Mesenchymal stem cell (in vitro differentiated cells and primary cell): ENCODE data around the gene KCNQ5.

Experiments used
- DNase-seq: peaks from one replicate; pipeline ENCODE4 v3.0.0-alpha.2; 2013
- H2AFZ ChIP-seq: one replicate; pipeline ENCODE4 v1.6.1; 2013; ENCODE audit warnings: low read depth, mild to moderate bottlenecking, control low read depth, inconsistent platforms, low read length, moderate library complexity
- H2AK5ac ChIP-seq: 2 replicates; pipeline ENCODE4 v1.6.1; 2013; ENCODE audit warnings: low read length, moderate library complexity, mild to moderate bottlenecking, inconsistent platforms; ENCODE audit not compliant: severe bottlenecking
- H2BK120ac ChIP-seq: one replicate; pipeline ENCODE4 v1.6.1; 2013; ENCODE audit warnings: low read depth, mild to moderate bottlenecking, inconsistent platforms, low read length, moderate library complexity
- H2BK12ac ChIP-seq, 2 experiments: one replicate each; pipeline ENCODE4 v1.6.1; 2013; ENCODE audit warnings: inconsistent platforms in 2 of 2, low read length in 2 of 2, mild to moderate bottlenecking in 2 of 2, moderate library complexity in 2 of 2, control low read depth in 1 of 2
- H2BK15ac ChIP-seq: one replicate; pipeline ENCODE4 v1.6.1; 2013; ENCODE audit warnings: mild to moderate bottlenecking, low read depth, inconsistent platforms; ENCODE audit not compliant: poor library complexity, severe bottlenecking
- H2BK5ac ChIP-seq: 2 replicates; pipeline ENCODE4 v1.6.1; 2013; ENCODE audit warnings: low read depth, mild to moderate bottlenecking, low read length, control low read depth, inconsistent platforms; ENCODE audit not compliant: poor library complexity, severe bottlenecking
- H3K14ac ChIP-seq, 2 experiments: one replicate each; pipeline ENCODE4 v1.6.1; 2013; ENCODE audit warnings: inconsistent platforms in 2 of 2, low read length in 2 of 2, control low read depth in 1 of 2, mild to moderate bottlenecking in 1 of 2, moderate library complexity in 1 of 2
- H3K18ac ChIP-seq, 2 experiments: one replicate each; pipeline ENCODE4 v1.6.1; 2013; ENCODE audit warnings: inconsistent platforms in 2 of 2, low read length in 2 of 2, control low read depth in 1 of 2, low read depth in 1 of 2, mild to moderate bottlenecking in 1 of 2
- H3K23ac ChIP-seq, 2 experiments: one replicate each; pipeline ENCODE4 v1.6.1; 2013; ENCODE audit warnings: inconsistent platforms in 2 of 2, low read length in 2 of 2, mild to moderate bottlenecking in 2 of 2, moderate library complexity in 2 of 2, control low read depth in 1 of 2
- H3K27ac ChIP-seq: 2 replicates; pipeline ENCODE4 v1.5.1; 2013; ENCODE audit warnings: mild to moderate bottlenecking, moderate library complexity, low read length, control low read depth, inconsistent platforms; ENCODE audit not compliant: poor library complexity, severe bottlenecking
- H3K27me3 ChIP-seq, 2 experiments: 2 replicates each; pipeline versions ENCODE4 v1.6.1 to v1.7.0; 2013; ENCODE audit warnings: low read length in 2 of 2, mild to moderate bottlenecking in 2 of 2, moderate library complexity in 2 of 2, control low read depth in 1 of 2, inconsistent platforms in 1 of 2; ENCODE audit not compliant: control insufficient read depth in 1 of 2, insufficient read depth in 1 of 2
- H3K36me3 ChIP-seq, 2 experiments: 2 replicates each; pipeline versions ENCODE4 v1.6.1 to v1.7.0; 2013; ENCODE audit warnings: low read length in 2 of 2, control low read depth in 1 of 2, inconsistent platforms in 1 of 2, low read depth in 1 of 2, mild to moderate bottlenecking in 1 of 2; ENCODE audit not compliant: insufficient read depth in 2 of 2, control insufficient read depth in 1 of 2
- H3K4ac ChIP-seq, 2 experiments: one replicate each; pipeline ENCODE4 v1.6.1; 2013; ENCODE audit warnings: inconsistent platforms in 2 of 2, low read length in 2 of 2, mild to moderate bottlenecking in 2 of 2, moderate library complexity in 2 of 2, control low read depth in 1 of 2, low read depth in 1 of 2
- H3K4me1 ChIP-seq: 2 replicates; pipeline ENCODE4 v1.6.1; 2013; ENCODE audit warnings: low read depth, low read length, control low read depth; ENCODE audit not compliant: control insufficient read depth, insufficient read depth
- H3K4me2 ChIP-seq: 2 replicates; pipeline ENCODE4 v1.6.1; 2013; ENCODE audit warnings: low read length, mild to moderate bottlenecking, inconsistent platforms; ENCODE audit not compliant: poor library complexity, severe bottlenecking
- H3K4me3 ChIP-seq, 2 experiments: 2 replicates each; pipeline versions ENCODE4 v1.5.1 to v1.7.0; 2013; ENCODE audit warnings: low read length in 2 of 2, mild to moderate bottlenecking in 2 of 2, control low read depth in 1 of 2, low read depth in 1 of 2; ENCODE audit not compliant: insufficient read depth in 1 of 2
- H3K79me1 ChIP-seq: replicated peaks from 2 replicates; pipeline ENCODE4 v1.6.1; 2013; ENCODE audit warnings: mild to moderate bottlenecking, control low read depth, low read length, inconsistent platforms; ENCODE audit not compliant: poor library complexity, severe bottlenecking
- H3K9ac ChIP-seq: 2 replicates; pipeline ENCODE4 v1.7.0; 2013; ENCODE audit warnings: mild to moderate bottlenecking, low read length, moderate library complexity
- H3K9me3 ChIP-seq: 2 replicates; pipeline ENCODE4 v1.7.0; 2013; ENCODE audit warnings: mild to moderate bottlenecking, low read length; ENCODE audit not compliant: control insufficient read depth
- H4K8ac ChIP-seq: one replicate; pipeline ENCODE4 v1.6.1; 2013; ENCODE audit warnings: inconsistent platforms, mild to moderate bottlenecking, low read length, moderate library complexity
- H4K91ac ChIP-seq: one replicate; pipeline ENCODE4 v1.6.1; 2013; ENCODE audit warnings: mild to moderate bottlenecking, low read length, inconsistent platforms
- WGBS: methylation state at CpG from one replicate; pipeline ENCODE4 v1.1.7; 2013; ENCODE audit warnings: mixed read lengths; 5-methylcytosine and 5-hydroxymethylcytosine counted together

The KCNQ5 gene

DNA sequence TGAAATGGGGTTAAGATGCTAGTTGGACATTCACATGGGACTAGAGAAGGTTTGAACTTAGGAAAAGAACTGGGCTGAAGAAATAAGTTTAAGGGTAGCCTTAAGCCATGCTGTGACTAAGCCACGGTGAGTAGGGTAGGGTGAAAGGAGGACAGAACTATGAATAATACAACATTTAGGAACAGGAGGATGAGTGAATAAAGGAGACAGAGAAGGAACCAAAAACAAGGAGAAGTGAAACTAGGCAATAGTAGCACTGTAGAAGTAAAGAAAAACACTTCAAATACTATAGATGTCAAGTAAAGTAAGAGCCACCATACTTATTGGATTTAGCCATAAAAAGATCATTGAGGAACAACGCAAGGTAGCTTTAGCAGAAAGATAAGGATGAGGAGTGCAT is 111.2 kb downstream of the KCNQ5 start:
- Histone ChIP-seq H2BK12ac (no peak overlapping the region), H4K91ac (no peak overlapping the region), H3K14ac (no peak overlapping the region), H3K9me3 (no peaks in the 10 kb centered on the region), H2BK15ac (no peak overlapping the region), H3K4me3 (no peak overlapping the region), H4K8ac (no peak overlapping the region), H3K18ac (no peak overlapping the region), H3K36me3 (no peaks in the 10 kb centered on the region), H3K9ac (no peak overlapping the region), H3K4ac (no peak overlapping the region), H2AK5ac (no peak overlapping the region), H2AFZ (no peak overlapping the region), H3K79me1 (no peaks in the 10 kb centered on the region), H3K27me3 (peaks cover 0 to 11% of the 10 kb centered on the region in 2 experiments), H3K23ac (no peak overlapping the region), H2BK5ac (no peak overlapping the region), H2BK120ac (no peak overlapping the region), H3K4me2 (no peak overlapping the region), H3K27ac (no peak overlapping the region), H3K4me1 (no peaks in the 10 kb centered on the region)
- no peak for DNase-seq
- 95% methylated on average over 2 of the region's 2 CpGs for WGBS

DNA sequence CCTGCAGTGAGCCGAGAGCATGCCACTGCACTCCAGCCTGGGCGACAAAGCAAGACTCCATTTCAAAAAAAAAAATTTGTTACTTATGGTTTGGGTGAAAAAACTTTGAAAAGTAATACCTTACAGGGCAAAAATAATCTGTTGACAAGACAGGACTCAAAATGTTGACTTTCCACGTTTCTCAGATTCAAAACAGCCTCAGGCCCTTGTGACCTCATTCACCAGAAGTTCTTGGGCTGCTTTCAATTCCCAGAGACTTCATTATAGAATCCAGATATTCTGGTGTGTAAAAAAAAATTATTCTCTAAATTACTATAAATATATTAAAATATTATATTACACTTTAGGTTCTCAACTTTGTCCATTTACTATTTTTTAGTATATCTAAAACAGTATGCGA is 116.2 kb downstream of the KCNQ5 start:
- H3K79me1 ChIP-seq: no peaks in the 10 kb centered on the region
- H4K91ac ChIP-seq: no peak overlapping the region
- no peak overlapping the region for H3K23ac ChIP-seq
- no peaks in the 10 kb centered on the region for H3K9me3 ChIP-seq
- H2BK15ac ChIP-seq: no peak overlapping the region
- no peak overlapping the region for H3K9ac ChIP-seq
- peaks cover 0 to 15% of the 10 kb centered on the region in 2 experiments for H3K27me3 ChIP-seq
- H4K8ac ChIP-seq: no peak overlapping the region
- no peak overlapping the region for H3K4me2 ChIP-seq
- no peak overlapping the region for H3K4me3 ChIP-seq
- H3K14ac ChIP-seq: no peak overlapping the region
- H3K4ac ChIP-seq: no peak overlapping the region
- WGBS: 82% methylated on average over 2 of the region's 4 CpGs
- no peak overlapping the region for H2BK5ac ChIP-seq
- H2AFZ ChIP-seq: no peak overlapping the region
- H3K4me1 ChIP-seq: no peaks in the 10 kb centered on the region
- no peak overlapping the region for H2BK12ac ChIP-seq
- H3K27ac ChIP-seq: no peak overlapping the region
- H3K36me3 ChIP-seq: no peaks in the 10 kb centered on the region
- no peak overlapping the region for H3K18ac ChIP-seq
- no peak overlapping the region for H2AK5ac ChIP-seq
- peak overlapping the region; percentile 5 for H2BK120ac ChIP-seq
- no peak for DNase-seq

DNA sequence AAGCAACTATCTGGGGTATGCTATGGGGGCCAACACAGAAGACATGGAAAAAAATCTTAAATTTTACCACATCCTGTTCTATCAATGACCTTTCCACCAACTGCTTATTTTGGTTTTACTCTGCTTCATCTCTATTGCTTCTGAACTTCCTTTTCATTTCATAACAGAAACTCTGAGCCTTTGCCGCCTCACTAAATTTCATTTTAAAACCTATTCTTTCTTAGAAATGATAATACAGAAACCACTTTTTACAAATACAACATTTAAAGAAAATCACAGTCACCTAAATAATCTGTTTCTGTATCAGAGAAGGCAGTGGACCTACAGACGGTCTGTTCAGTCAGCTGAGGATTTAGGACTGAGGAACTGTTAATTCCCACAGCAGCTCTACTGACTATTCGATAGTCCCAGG is 117.5 kb downstream of the KCNQ5 start:
- H2AK5ac ChIP-seq: no peak overlapping the region
- H2AFZ ChIP-seq: no peak overlapping the region
- no peak overlapping the region for H2BK15ac ChIP-seq
- no peaks in the 10 kb centered on the region for H3K79me1 ChIP-seq
- H3K27me3 ChIP-seq: peaks cover 0 to 10% of the 10 kb centered on the region in 2 experiments
- H3K14ac ChIP-seq: no peak overlapping the region
- no peak overlapping the region for H3K4ac ChIP-seq
- H3K36me3 ChIP-seq: no peaks in the 10 kb centered on the region
- H4K8ac ChIP-seq: no peak overlapping the region
- H3K9me3 ChIP-seq: no peaks in the 10 kb centered on the region
- no peak overlapping the region for H2BK5ac ChIP-seq
- 100% methylated on average over 2 of the region's 3 CpGs for WGBS
- no peak overlapping the region for H3K27ac ChIP-seq
- H3K4me3 ChIP-seq: no peak overlapping the region
- H3K9ac ChIP-seq: no peak overlapping the region
- H4K91ac ChIP-seq: no peak overlapping the region
- H3K4me2 ChIP-seq: no peak overlapping the region
- no peak overlapping the region for H3K18ac ChIP-seq
- DNase-seq: no peak
- no peak overlapping the region for H2BK120ac ChIP-seq
- H3K23ac ChIP-seq: no peak overlapping the region
- no peaks in the 10 kb centered on the region for H3K4me1 ChIP-seq
- no peak overlapping the region for H2BK12ac ChIP-seq

DNA sequence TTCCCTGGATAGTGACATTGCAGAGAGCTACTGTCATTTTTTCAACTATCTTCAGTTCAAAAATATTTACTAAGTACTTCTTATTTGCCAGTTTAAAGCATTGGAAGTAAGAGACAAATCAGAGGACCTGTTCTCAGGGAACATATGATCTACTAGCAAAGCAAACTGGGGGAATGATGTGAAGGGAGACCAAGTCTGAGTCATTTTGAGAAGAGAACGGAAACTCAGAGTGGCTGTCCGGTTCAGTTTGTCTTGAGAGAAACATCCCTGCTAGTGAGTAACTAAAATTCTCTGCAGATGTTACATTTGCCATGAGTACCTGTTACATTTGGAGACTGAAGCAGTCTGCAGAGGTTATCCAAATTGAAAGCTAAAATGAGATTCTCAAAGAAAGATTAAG is 118.3 kb downstream of the KCNQ5 start:
- H3K4ac ChIP-seq: no peak overlapping the region
- H3K27ac ChIP-seq: no peak overlapping the region
- H3K4me1 ChIP-seq: no peaks in the 10 kb centered on the region
- H4K91ac ChIP-seq: no peak overlapping the region
- H2BK12ac ChIP-seq: no peak overlapping the region
- WGBS: 84% methylated on average over 2 of the region's 2 CpGs
- no peaks in the 10 kb centered on the region for H3K36me3 ChIP-seq
- no peak overlapping the region for H3K4me2 ChIP-seq
- H3K9ac ChIP-seq: no peak overlapping the region
- no peak overlapping the region for H2BK15ac ChIP-seq
- H3K27me3 ChIP-seq: peaks cover 0 to 10% of the 10 kb centered on the region in 2 experiments
- no peak overlapping the region for H3K4me3 ChIP-seq
- DNase-seq: no peak
- no peak overlapping the region for H2BK120ac ChIP-seq
- no peak overlapping the region for H3K23ac ChIP-seq
- no peak overlapping the region for H4K8ac ChIP-seq
- H3K9me3 ChIP-seq: no peaks in the 10 kb centered on the region
- no peak overlapping the region for H2AFZ ChIP-seq
- no peak overlapping the region for H3K14ac ChIP-seq
- no peak overlapping the region for H2AK5ac ChIP-seq
- H3K18ac ChIP-seq: no peak overlapping the region
- no peaks in the 10 kb centered on the region for H3K79me1 ChIP-seq
- H2BK5ac ChIP-seq: no peak overlapping the region
